PC-9 (cell line): ENCODE results near the gene IQGAP3. TPM values are rescaled to one million over a fixed set of nuclear protein-coding genes. Genes with fewer than 3 reads are reported as not detected.

Experiments
- BruUV-seq: library from RNA; stranded (reverse); fragments of 400-500 nt; replicated peaks from 2 replicates; lab custom pipeline; 2021; lab: Mats Ljungman, UMichigan
- CTCF ChIA-PET: fragments of 300-600 bp; sonication (Branson Sonifier 250); formaldehyde crosslinking; loops from one replicate; lab custom pipeline; 2022; ENCODE audit warnings: antibody characterized with exemption; lab: Charles Lee
- POLR2A ChIA-PET: fragments of 300-600 bp; sonication (Branson Sonifier 250); formaldehyde crosslinking; loops from one replicate; lab custom pipeline; 2022; ENCODE audit warnings: antibody characterized with exemption; ENCODE audit not compliant: unreplicated experiment; lab: Charles Lee
- DNase-seq, 2 experiments: peaks; one replicate each; pipeline versions ENCODE4 v3.0.0 to v3.0.0-alpha.2; 2015 to 2022; ENCODE audit warnings: mixed read lengths in 1 of 2
- H2AFZ ChIP-seq: fragments of 200-600 bp; sonication (generic); 2 replicates; pipeline ENCODE4 v1.8.1; 2017; ENCODE audit warnings: antibody characterized with exemption
- H3F3A ChIP-seq: fragments of 200-600 bp; sonication (generic); 2 replicates; pipeline ENCODE4 v1.8.1; 2017; ENCODE audit warnings: antibody characterized with exemption, mild to moderate bottlenecking, low read depth; ENCODE audit not compliant: insufficient read depth
- H3K27ac ChIP-seq: fragments of 200-600 bp; sonication (generic); 2 replicates; pipeline ENCODE4 v1.6.1; 2016; ENCODE audit warnings: mixed run types
- H3K27me3 ChIP-seq: fragments of 200-600 bp; sonication (generic); 2 replicates; pipeline ENCODE4 v1.6.1; 2016; ENCODE audit warnings: low read depth, mixed run types; ENCODE audit not compliant: insufficient read depth
- H3K36me3 ChIP-seq: fragments of 200-600 bp; sonication (generic); 2 replicates; pipeline ENCODE4 v1.6.1; 2016; ENCODE audit warnings: low read depth, mixed run types
- H3K4me1 ChIP-seq: fragments of 200-600 bp; sonication (generic); replicated peaks from 2 replicates; pipeline ENCODE4 v1.6.1; 2016; ENCODE audit warnings: mixed run types; ENCODE audit not compliant: insufficient read depth
- H3K4me2 ChIP-seq: fragments of 200-600 bp; sonication (generic); 2 replicates; pipeline ENCODE4 v1.6.1; 2017; ENCODE audit warnings: mixed run types
- H3K4me3 ChIP-seq: fragments of 200-600 bp; sonication (generic); 2 replicates; pipeline ENCODE4 v1.6.1; 2016; ENCODE audit warnings: mixed run types
- H3K79me2 ChIP-seq: fragments of 200-600 bp; sonication (generic); 2 replicates; pipeline ENCODE4 v1.6.1; 2017; ENCODE audit warnings: low read depth, mixed run types
- H3K9me2 ChIP-seq: fragments of 200-600 bp; sonication (generic); 2 replicates; pipeline ENCODE4 v1.8.1; 2017; ENCODE audit warnings: mild to moderate bottlenecking; ENCODE audit not compliant: insufficient read depth
- H3K9me3 ChIP-seq: fragments of 200-600 bp; sonication (generic); 2 replicates; pipeline ENCODE4 v1.8.1; 2016; ENCODE audit warnings: low read depth; ENCODE audit not compliant: insufficient read depth
- H4K20me1 ChIP-seq: fragments of 200-600 bp; sonication (generic); 2 replicates; pipeline ENCODE4 v1.8.1; 2017; ENCODE audit not compliant: insufficient read depth
- EZH2 ChIP-seq: fragments of 200-600 bp; sonication (generic); IDR thresholded peaks from 2 replicates; pipeline ENCODE4 v1.8.0; 2017; ENCODE audit warnings: antibody characterized with exemption, low read depth
- intact Hi-C: fragments of 100-400 bp; cut with micrococcal nuclease; formaldehyde crosslinking; loops from one replicate; pipeline ENCODE4 v1.10.0; 2022; ENCODE audit not compliant: unreplicated experiment
- total RNA-seq: library from RNA; stranded (reverse); gene quantifications from 2 replicates; pipeline ENCODE4 v1.2.3, GENCODE V29; 2021
- TF ChIP-seq, protein P1 (sequence below): fragments of 200-600 bp; sonication (generic); conservative IDR thresholded peaks from 2 replicates; pipeline ENCODE4 v1.6.1; 2017; ENCODE audit warnings: mixed run types, antibody characterized with exemption, mild to moderate bottlenecking, moderate library complexity

Gene IQGAP3
- total RNA-seq, 1 experiment from 2014 or later = 63.1 TPM

DNA sequence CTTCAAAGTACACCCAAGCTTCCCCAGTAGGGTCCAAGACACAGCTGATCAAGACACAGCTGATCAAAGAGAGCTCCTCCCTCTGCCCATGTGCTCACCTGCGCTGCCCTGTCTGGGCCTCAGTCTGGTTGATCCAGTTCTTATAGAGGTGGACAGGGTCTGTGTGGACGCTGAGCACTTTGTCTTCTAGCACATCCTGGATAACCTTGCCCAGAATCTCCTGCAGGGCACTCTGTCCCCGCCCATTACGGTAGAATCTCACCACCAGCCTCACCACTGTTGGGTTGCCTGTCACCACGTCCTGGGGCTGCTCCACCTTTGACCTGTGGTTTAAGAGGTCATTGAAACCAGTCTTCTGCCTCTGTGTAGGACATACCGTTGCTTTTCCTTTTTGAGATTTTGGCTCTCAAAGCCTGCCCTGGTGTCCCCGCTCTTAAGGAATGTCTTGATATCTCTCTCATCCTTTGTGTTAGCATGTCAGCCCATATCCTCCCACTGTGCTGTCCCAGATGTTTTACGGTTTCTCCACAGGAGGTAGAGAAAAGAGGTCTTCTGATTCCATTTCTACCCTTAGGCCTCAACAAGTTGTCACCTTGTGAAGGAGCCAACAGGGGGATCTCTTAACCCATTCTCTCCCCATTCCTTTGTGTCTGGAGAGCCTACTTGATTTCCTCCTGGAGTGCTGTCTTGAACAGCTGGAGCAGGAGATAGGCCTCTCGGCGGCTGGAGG is 33.5 kb downstream of the IQGAP3 start:
- H3K36me3 ChIP-seq = peaks cover 23% of the 10 kb centered on the region; the same call in 1 of the 2 replicates

DNA sequence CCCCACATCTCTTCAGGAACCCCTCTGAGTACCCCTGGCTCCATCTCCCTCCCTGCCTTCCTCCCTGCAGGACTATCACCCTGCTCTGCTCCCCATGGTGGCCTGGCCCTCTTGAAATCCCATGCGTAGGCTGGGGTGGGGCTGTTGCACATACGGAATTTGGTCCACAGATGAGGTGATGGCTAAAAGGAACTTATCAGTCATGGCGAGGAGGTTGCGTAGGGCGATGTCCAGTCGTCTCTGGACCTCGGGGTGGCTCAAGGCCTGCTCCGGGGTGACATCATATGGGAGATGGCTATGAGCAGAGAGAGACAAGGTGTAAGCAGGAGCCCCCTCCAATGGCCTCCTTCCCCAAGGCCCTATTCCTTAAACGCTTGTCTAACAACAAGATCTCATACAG is 35.3 kb downstream of the IQGAP3 start:
- Histone ChIP-seq H3F3A (no peaks in the 10 kb centered on the region), H3K4me2 (no peak overlapping the region), H3K4me1 (no peaks in the 10 kb centered on the region), H3K9me3 (no peaks in the 10 kb centered on the region), H3K9me2 (no peaks in the 10 kb centered on the region), H3K27me3 (no peaks in the 10 kb centered on the region), H3K79me2 (no peaks in the 10 kb centered on the region), H4K20me1 (no peaks in the 10 kb centered on the region), H2AFZ (no peak overlapping the region), H3K27ac (no peak overlapping the region), H3K36me3 (peaks cover 23% of the 10 kb centered on the region; the same call in 1 of the 2 replicates), H3K4me3 (no peak overlapping the region)
- TF ChIP-seq, protein P1, sequence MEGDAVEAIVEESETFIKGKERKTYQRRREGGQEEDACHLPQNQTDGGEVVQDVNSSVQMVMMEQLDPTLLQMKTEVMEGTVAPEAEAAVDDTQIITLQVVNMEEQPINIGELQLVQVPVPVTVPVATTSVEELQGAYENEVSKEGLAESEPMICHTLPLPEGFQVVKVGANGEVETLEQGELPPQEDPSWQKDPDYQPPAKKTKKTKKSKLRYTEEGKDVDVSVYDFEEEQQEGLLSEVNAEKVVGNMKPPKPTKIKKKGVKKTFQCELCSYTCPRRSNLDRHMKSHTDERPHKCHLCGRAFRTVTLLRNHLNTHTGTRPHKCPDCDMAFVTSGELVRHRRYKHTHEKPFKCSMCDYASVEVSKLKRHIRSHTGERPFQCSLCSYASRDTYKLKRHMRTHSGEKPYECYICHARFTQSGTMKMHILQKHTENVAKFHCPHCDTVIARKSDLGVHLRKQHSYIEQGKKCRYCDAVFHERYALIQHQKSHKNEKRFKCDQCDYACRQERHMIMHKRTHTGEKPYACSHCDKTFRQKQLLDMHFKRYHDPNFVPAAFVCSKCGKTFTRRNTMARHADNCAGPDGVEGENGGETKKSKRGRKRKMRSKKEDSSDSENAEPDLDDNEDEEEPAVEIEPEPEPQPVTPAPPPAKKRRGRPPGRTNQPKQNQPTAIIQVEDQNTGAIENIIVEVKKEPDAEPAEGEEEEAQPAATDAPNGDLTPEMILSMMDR = no peak
- TF ChIP-seq EZH2 = no peak
- DNase-seq = no peak
- ChIA-PET CTCF (no interaction called here), POLR2A (no interaction called here)
- intact Hi-C loops = no loop called here
- no TSS peak for BruUV-seq

More for the DNA sequence above, 33.5 kb downstream of the IQGAP3 start:
- Histone ChIP-seq H3K4me3 (no peak overlapping the region), H3K4me2 (no peak overlapping the region), H3F3A (no peaks in the 10 kb centered on the region; the same call in 1 of the 2 replicates), H4K20me1 (no peaks in the 10 kb centered on the region), H3K27ac (no peak overlapping the region), H3K4me1 (peaks cover 11% of the 10 kb centered on the region), H3K9me2 (no peaks in the 10 kb centered on the region), H2AFZ (no peak overlapping the region), H3K9me3 (no peaks in the 10 kb centered on the region), H3K79me2 (no peaks in the 10 kb centered on the region), H3K27me3 (no peaks in the 10 kb centered on the region)
- CTCF ChIA-PET = no interaction called here
- no peak for DNase-seq
- no TSS peak for BruUV-seq
- intact Hi-C loops = no loop called here
- POLR2A ChIA-PET = no interaction called here
- TF ChIP-seq, protein P1 = no peak
- TF ChIP-seq EZH2 = no peak

DNA sequence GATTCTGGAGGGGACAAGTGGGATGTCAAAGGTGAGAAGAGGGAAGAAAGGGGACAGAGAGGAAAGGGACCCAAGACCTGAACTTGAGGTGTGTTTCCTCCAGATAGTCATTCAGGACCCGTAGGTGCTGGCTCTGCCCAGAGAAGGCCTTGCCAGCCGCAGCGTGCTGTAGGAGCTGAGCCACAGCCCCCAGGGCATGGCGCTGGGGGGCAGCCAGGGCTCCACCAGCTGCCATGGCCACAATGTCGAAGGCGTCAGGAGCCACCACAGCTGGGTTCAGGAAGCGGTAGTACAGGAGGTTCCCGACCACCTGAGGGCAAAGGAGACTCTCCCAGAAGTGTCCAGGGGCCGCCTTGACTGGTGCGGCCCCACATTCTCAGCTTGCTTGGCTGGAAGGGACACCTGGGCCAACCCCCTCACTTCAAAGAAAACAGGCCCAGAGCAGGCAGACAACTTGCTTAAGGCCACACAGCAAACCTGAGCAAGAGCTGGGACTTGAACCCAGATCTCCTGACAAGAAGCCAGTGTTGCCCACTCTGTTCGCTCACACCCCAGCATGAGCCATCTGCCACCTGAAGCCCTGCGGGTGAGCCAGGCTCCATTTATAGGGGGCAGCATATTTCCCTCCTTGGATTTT is 37.8 kb downstream of the IQGAP3 start:
- no peak overlapping the region for H2AFZ ChIP-seq
- H3K4me2 ChIP-seq = no peak overlapping the region
- no peaks in the 10 kb centered on the region for H3K27me3 ChIP-seq
- peaks cover 12% of the 10 kb centered on the region; the same call in 1 of the 2 replicates for H3K36me3 ChIP-seq
- POLR2A ChIA-PET = interaction anchor here (0.5 kb wide), 1 partner anchor 13 kb away, joined by 9 read pairs; no protein-coding TSS in a partner anchor
- CTCF ChIA-PET = no interaction called here
- no peak overlapping the region for H3K4me3 ChIP-seq
- no peaks in the 10 kb centered on the region for H3K9me3 ChIP-seq
- H3K27ac ChIP-seq = no peak overlapping the region
- no peaks in the 10 kb centered on the region for H3K4me1 ChIP-seq
- H4K20me1 ChIP-seq = no peaks in the 10 kb centered on the region
- DNase-seq = no peak
- TF ChIP-seq EZH2 = no peak
- TF ChIP-seq, protein P1 = no peak
- intact Hi-C loops = no loop called here
- H3F3A ChIP-seq = no peaks in the 10 kb centered on the region
- H3K79me2 ChIP-seq = no peaks in the 10 kb centered on the region
- no peaks in the 10 kb centered on the region for H3K9me2 ChIP-seq
- no TSS peak for BruUV-seq
